HepG2 (cell line): Measurements from ENCODE around the gene SMAD7. TPM values are rescaled to one million over a fixed set of nuclear protein-coding genes. Genes with fewer than 3 reads are reported as not detected.

Source experiments
- ATF7 ChIP-seq, 2 experiments: fragments of 450-650 bp in 1 of 2; sonication (generic) in 1 of 2; formaldehyde crosslinking in 1 of 2; IDR thresholded peaks; 2 replicates each; pipeline versions ENCODE4 v1.4.0 to v1.6.1; 2016 to 2020; ENCODE audit warnings: antibody characterized with exemption in 1 of 2, mild to moderate bottlenecking in 1 of 2, missing genetic modification reagents in 1 of 2
- GABPB1 ChIP-seq: IDR thresholded peaks from 2 replicates; pipeline ENCODE4 v1.6.1; 2016; ENCODE audit warnings: mild to moderate bottlenecking, missing genetic modification reagents, moderate library complexity, missing compliant biosample characterization
- GTF3A ChIP-seq: sonication (generic); formaldehyde crosslinking; conservative IDR thresholded peaks from 2 replicates; pipeline ENCODE4 v1.4.0; 2020; ENCODE audit warnings: mild to moderate bottlenecking, missing genetic modification reagents
- HOXA5 ChIP-seq: sonication (generic); formaldehyde crosslinking; IDR thresholded peaks from 2 replicates; pipeline ENCODE4 v1.4.0; 2020; ENCODE audit warnings: missing genetic modification reagents
- MXI1 ChIP-seq: IDR thresholded peaks from 3 replicates; pipeline ENCODE4 v1.6.1; 2012; ENCODE audit warnings: low read depth, low read length, inconsistent platforms, borderline replicate concordance
- NR1H2 ChIP-seq: sonication (generic); formaldehyde crosslinking; IDR thresholded peaks from 2 replicates; pipeline ENCODE4 v1.8.1; 2022; ENCODE audit warnings: low read depth, missing genetic modification reagents, borderline replicate concordance
- NR2F1 ChIP-seq, 2 experiments: fragments of 450-650 bp in 1 of 2; formaldehyde crosslinking in 1 of 2; IDR thresholded peaks; 2 replicates each; pipeline versions ENCODE4 v1.5.0 to v1.6.1; 2016 to 2020; ENCODE audit warnings: mild to moderate bottlenecking in 1 of 2, missing compliant biosample characterization in 1 of 2, missing genetic modification reagents in 1 of 2, moderate library complexity in 1 of 2
- PHF8 ChIP-seq: sonication (generic); formaldehyde crosslinking; IDR thresholded peaks from 2 replicates; pipeline ENCODE4 v1.5.0; 2020; ENCODE audit warnings: missing genetic modification reagents
- TCF7 ChIP-seq: sonication (generic); IDR thresholded peaks from 2 replicates; pipeline ENCODE4 v1.6.1; 2016; ENCODE audit warnings: antibody characterized with exemption, low read depth
- TEAD3 ChIP-seq: optimal IDR thresholded peaks from 2 replicates; pipeline ENCODE3; 2016; ENCODE audit warnings: borderline replicate concordance
- ZFX ChIP-seq: sonication (generic); formaldehyde crosslinking; IDR thresholded peaks from 2 replicates; pipeline ENCODE4 v1.4.0; 2020; ENCODE audit warnings: mild to moderate bottlenecking, low read depth, missing genetic modification reagents, moderate library complexity
- ZFY ChIP-seq: sonication (generic); formaldehyde crosslinking; IDR thresholded peaks from 2 replicates; pipeline ENCODE4 v1.4.0; 2020; ENCODE audit warnings: missing genetic modification reagents
- ZNF124 ChIP-seq: sonication (generic); formaldehyde crosslinking; IDR thresholded peaks from 2 replicates; pipeline ENCODE4 v1.4.0; 2020; ENCODE audit warnings: missing genetic modification reagents
- ZNF292 ChIP-seq: sonication (generic); formaldehyde crosslinking; IDR thresholded peaks from 2 replicates; pipeline ENCODE4 v1.8.1; 2022; ENCODE audit warnings: mild to moderate bottlenecking, low read depth, missing genetic modification reagents, borderline replicate concordance
- polyA plus RNA-seq, 8 experiments: library from polyadenylated mRNA; depleted of rRNA in 3 of 8; stranded (reverse) in 7 of 8; unstranded in 1 of 8; fragments of >200 nt; fragmentation: Illumina TruSeq in 4 of 8; extraction: Trizol in 4 of 8; gene quantifications; 2 replicates each; pipeline versions ENCODE4 v1.2.1 to v1.2.3, GENCODE V29; 2011 to 2016; ENCODE audit warnings: low read depth in 4 of 8, missing spikeins in 1 of 8, mixed read lengths in 1 of 8; ENCODE audit not compliant: insufficient read depth in 1 of 8
- total RNA-seq, 5 experiments: library from RNA; depleted of rRNA; stranded (reverse); fragments of >200 nt; fragmentation: Illumina TruSeq; extraction: Trizol; gene quantifications; 2 replicates each; pipeline ENCODE4 v1.2.3, GENCODE V29; 2016; ENCODE audit warnings: low read depth in 1 of 5
- TF ChIP-seq, protein P1 (sequence below): sonication (generic); formaldehyde crosslinking; IDR thresholded peaks from 2 replicates; pipeline ENCODE4 v1.9.0; 2021; ENCODE audit warnings: missing genetic modification reagents, borderline replicate concordance
- TF ChIP-seq, protein P2 (sequence below): sonication (generic); formaldehyde crosslinking; IDR thresholded peaks from 2 replicates; pipeline ENCODE4 v1.4.0; 2020; ENCODE audit warnings: mild to moderate bottlenecking, missing genetic modification reagents, borderline replicate concordance
- TF ChIP-seq, protein P3 (sequence below): sonication (generic); formaldehyde crosslinking; IDR thresholded peaks from 2 replicates; pipeline ENCODE4 v1.4.0; 2020; ENCODE audit warnings: mild to moderate bottlenecking, missing genetic modification reagents

Gene SMAD7
- total and polyA plus RNA-seq, 2 of the 13 experiments (the other 11 are each of a cell fraction or from before 2014, with no cell fraction given) = 17.4 to 24.7 TPM

DNA sequence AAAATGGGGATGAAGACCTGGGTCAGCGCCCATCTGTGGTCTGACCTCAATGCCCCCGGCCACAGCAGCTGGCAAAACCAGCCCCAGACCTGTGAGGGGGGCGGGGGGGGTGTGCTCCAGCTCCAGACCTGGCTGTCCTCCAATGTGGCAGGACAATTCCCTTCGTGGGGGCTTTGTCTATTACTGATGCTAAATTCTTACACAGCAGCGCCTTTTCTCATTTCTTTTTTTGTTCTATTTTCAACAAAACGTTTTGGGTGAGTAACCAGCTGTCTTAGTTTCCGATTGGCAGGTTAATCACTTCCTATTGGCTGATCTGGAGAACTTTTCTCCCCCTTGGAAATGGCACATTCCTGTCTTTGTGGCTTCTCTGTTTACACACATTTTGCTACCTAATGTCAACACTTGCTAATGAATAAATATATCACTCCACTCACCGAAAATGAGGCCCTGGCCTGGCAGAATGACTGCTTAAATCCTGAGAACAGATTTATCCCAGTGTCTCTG, 4.4 kb downstream of the SMAD7 start (continued):
- TF ChIP-seq, protein P1, sequence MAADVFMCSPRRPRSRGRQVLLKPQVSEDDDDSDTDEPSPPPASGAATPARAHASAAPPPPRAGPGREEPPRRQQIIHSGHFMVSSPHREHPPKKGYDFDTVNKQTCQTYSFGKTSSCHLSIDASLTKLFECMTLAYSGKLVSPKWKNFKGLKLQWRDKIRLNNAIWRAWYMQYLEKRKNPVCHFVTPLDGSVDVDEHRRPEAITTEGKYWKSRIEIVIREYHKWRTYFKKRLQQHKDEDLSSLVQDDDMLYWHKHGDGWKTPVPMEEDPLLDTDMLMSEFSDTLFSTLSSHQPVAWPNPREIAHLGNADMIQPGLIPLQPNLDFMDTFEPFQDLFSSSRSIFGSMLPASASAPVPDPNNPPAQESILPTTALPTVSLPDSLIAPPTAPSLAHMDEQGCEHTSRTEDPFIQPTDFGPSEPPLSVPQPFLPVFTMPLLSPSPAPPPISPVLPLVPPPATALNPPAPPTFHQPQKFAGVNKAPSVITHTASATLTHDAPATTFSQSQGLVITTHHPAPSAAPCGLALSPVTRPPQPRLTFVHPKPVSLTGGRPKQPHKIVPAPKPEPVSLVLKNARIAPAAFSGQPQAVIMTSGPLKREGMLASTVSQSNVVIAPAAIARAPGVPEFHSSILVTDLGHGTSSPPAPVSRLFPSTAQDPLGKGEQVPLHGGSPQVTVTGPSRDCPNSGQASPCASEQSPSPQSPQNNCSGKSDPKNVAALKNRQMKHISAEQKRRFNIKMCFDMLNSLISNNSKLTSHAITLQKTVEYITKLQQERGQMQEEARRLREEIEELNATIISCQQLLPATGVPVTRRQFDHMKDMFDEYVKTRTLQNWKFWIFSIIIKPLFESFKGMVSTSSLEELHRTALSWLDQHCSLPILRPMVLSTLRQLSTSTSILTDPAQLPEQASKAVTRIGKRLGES (CRISPR knock-in tag) = no peak
- TF ChIP-seq ZFX (CRISPR knock-in tag) = peak; percentile 50
- TF ChIP-seq NR2F1 (CRISPR knock-in tag; IDR thresholded peaks at IDR 0.05) = peak in 1 of 2 experiments; percentile 62; a peak in 3 of 4 replicates
- TF ChIP-seq NR1H2 (CRISPR knock-in tag) = no peak
- TF ChIP-seq ZFY (CRISPR knock-in tag) = 0 out of 2 replicates have a peak, but pooled peaks have one; percentile 33
- peak; percentile 35 for TF ChIP-seq GABPB1 (CRISPR knock-in tag)
- peak; percentile 46; the same call in 1 of the 3 replicates for TF ChIP-seq MXI1
- TF ChIP-seq ZNF292 (CRISPR knock-in tag) = no peak
- no peak for TF ChIP-seq HOXA5 (CRISPR knock-in tag)
- TF ChIP-seq ZNF124 (CRISPR knock-in tag) = no peak
- no peak for TF ChIP-seq TEAD3 (CRISPR knock-in tag)
- TF ChIP-seq TCF7 = peak; percentile 46; the same call in 1 of the 2 replicates
- TF ChIP-seq ATF7 (IDR thresholded peaks at IDR 0.05) = peak; percentile 52
- TF ChIP-seq ATF7 (CRISPR knock-in tag; IDR thresholded peaks at IDR 0.05) = no peak
- TF ChIP-seq PHF8 (CRISPR knock-in tag) = peak; percentile 21; the same call in 1 of the 2 replicates
- TF ChIP-seq, protein P2, sequence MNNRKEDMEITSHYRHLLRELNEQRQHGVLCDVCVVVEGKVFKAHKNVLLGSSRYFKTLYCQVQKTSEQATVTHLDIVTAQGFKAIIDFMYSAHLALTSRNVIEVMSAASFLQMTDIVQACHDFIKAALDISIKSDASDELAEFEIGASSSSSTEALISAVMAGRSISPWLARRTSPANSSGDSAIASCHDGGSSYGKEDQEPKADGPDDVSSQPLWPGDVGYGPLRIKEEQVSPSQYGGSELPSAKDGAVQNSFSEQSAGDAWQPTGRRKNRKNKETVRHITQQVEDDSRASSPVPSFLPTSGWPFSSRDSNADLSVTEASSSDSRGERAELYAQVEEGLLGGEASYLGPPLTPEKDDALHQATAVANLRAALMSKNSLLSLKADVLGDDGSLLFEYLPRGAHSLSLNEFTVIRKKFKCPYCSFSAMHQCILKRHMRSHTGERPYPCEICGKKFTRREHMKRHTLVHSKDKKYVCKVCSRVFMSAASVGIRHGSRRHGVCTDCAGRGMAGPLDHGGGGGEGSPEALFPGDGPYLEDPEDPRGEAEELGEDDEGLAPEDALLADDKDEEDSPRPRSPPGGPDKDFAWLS = no peak
- TF ChIP-seq, protein P3, sequence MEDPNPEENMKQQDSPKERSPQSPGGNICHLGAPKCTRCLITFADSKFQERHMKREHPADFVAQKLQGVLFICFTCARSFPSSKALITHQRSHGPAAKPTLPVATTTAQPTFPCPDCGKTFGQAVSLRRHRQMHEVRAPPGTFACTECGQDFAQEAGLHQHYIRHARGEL (CRISPR knock-in tag) = no peak
- TF ChIP-seq GTF3A (CRISPR knock-in tag) = no peak
